HepG2 (cell line): ENCODE results near the gene MAFB. TPM values are rescaled to one million over a fixed set of nuclear protein-coding genes. Genes with fewer than 3 reads are reported as not detected.
A peak's percentile ranks its signal among the peaks of the same experiment; 100 is the strongest.

ENCODE experiments used
- BHLHE40 ChIP-seq: IDR thresholded peaks from 2 replicates; pipeline ENCODE4 v1.6.1; 2011; ENCODE audit warnings: low read length, improper control_type of control experiment
- BRCA1 ChIP-seq: sonication (generic); formaldehyde crosslinking; IDR thresholded peaks from 2 replicates; pipeline ENCODE4 v1.4.0; 2020; ENCODE audit warnings: missing genetic modification reagents
- FLYWCH1 ChIP-seq: sonication (generic); formaldehyde crosslinking; IDR thresholded peaks from 2 replicates; pipeline ENCODE4 v1.8.1; 2023; ENCODE audit warnings: mild to moderate bottlenecking, missing genetic modification reagents
- FOXK2 ChIP-seq: fragments of 450-650 bp; IDR thresholded peaks from 2 replicates; pipeline ENCODE4 v1.6.1; 2016
- FOXP4 ChIP-seq: sonication (generic); formaldehyde crosslinking; IDR thresholded peaks from 2 replicates; pipeline ENCODE4 v1.4.0; 2020; ENCODE audit warnings: missing genetic modification reagents
- GABPB1 ChIP-seq: IDR thresholded peaks from 2 replicates; pipeline ENCODE4 v1.6.1; 2016; ENCODE audit warnings: mild to moderate bottlenecking, missing genetic modification reagents, moderate library complexity, missing compliant biosample characterization
- HDAC1 ChIP-seq: sonication (generic); formaldehyde crosslinking; IDR thresholded peaks from 2 replicates; pipeline ENCODE4 v1.5.1; 2020; ENCODE audit warnings: mild to moderate bottlenecking, missing genetic modification reagents
- KAT2B ChIP-seq: fragments of 150-350 bp; IDR thresholded peaks from 2 replicates; pipeline ENCODE4 v1.6.1; 2014; ENCODE audit warnings: low read depth, low read length, borderline replicate concordance
- MED1 ChIP-seq: sonication (generic); formaldehyde crosslinking; IDR thresholded peaks from 2 replicates; pipeline ENCODE4 v1.4.0; 2020; ENCODE audit warnings: missing genetic modification reagents
- MXI1 ChIP-seq: IDR thresholded peaks from 3 replicates; pipeline ENCODE4 v1.6.1; 2012; ENCODE audit warnings: low read depth, low read length, inconsistent platforms, borderline replicate concordance
- NBN ChIP-seq: fragments of 450-650 bp; conservative IDR thresholded peaks from 2 replicates; pipeline ENCODE4 v1.6.1; 2017
- NFE2L1 ChIP-seq: sonication (generic); formaldehyde crosslinking; IDR thresholded peaks from 2 replicates; pipeline ENCODE4 v1.4.0; 2020; ENCODE audit warnings: missing genetic modification reagents, mild to moderate bottlenecking, borderline replicate concordance
- NFYB ChIP-seq: sonication (generic); formaldehyde crosslinking; IDR thresholded peaks from 2 replicates; pipeline ENCODE4 v1.4.0; 2020; ENCODE audit warnings: missing genetic modification reagents
- RERE ChIP-seq: IDR thresholded peaks from 2 replicates; pipeline ENCODE4 v1.6.1; 2016; ENCODE audit warnings: low read depth, missing genetic modification reagents, missing compliant biosample characterization
- SMARCC2 ChIP-seq: fragments of 450-650 bp; IDR thresholded peaks from 2 replicates; pipeline ENCODE4 v1.6.1; 2017; ENCODE audit warnings: antibody characterized with exemption, mild to moderate bottlenecking
- SP1 ChIP-seq, 2 experiments: fragments of 450-650 bp in 1 of 2; sonication (generic) in 1 of 2; formaldehyde crosslinking in 1 of 2; IDR thresholded peaks; 2 replicates each; pipeline versions ENCODE4 v1.4.0 to v1.6.1; 2016 to 2020; ENCODE audit warnings: missing genetic modification reagents in 1 of 2
- STAG1 ChIP-seq: sonication (generic); formaldehyde crosslinking; IDR thresholded peaks from 2 replicates; pipeline ENCODE4 v1.4.0; 2020; ENCODE audit warnings: missing genetic modification reagents
- SYNCRIP ChIP-seq: fragments of 200-400 bp; formaldehyde crosslinking; IDR thresholded peaks from 2 replicates; pipeline ENCODE4 v1.6.1; 2018; ENCODE audit warnings: mild to moderate bottlenecking, low read depth, low read length; ENCODE audit not compliant: insufficient read depth
- ZKSCAN1 ChIP-seq: fragments of 150-350 bp; IDR thresholded peaks from 2 replicates; pipeline ENCODE4 v1.6.1; 2014; ENCODE audit warnings: low read length
- ZNF354B ChIP-seq: sonication (generic); formaldehyde crosslinking; IDR thresholded peaks from 2 replicates; pipeline ENCODE4 v1.8.0; 2022; ENCODE audit warnings: mild to moderate bottlenecking, missing genetic modification reagents
- ZNF558 ChIP-seq: sonication (generic); formaldehyde crosslinking; IDR thresholded peaks from 2 replicates; pipeline ENCODE4 v1.9.0; 2022; ENCODE audit warnings: mild to moderate bottlenecking, missing genetic modification reagents, borderline replicate concordance
- ZNF761 ChIP-seq: sonication (generic); formaldehyde crosslinking; conservative IDR thresholded peaks from 2 replicates; pipeline ENCODE4 v1.4.0; 2020; ENCODE audit warnings: mild to moderate bottlenecking, missing genetic modification reagents
- ZNF790 ChIP-seq: sonication (generic); formaldehyde crosslinking; IDR thresholded peaks from 2 replicates; pipeline ENCODE4 v1.8.0; 2022; ENCODE audit warnings: missing genetic modification reagents, mild to moderate bottlenecking, borderline replicate concordance
- polyA plus RNA-seq, 8 experiments: library from polyadenylated mRNA; depleted of rRNA in 3 of 8; stranded (reverse) in 7 of 8; unstranded in 1 of 8; fragments of >200 nt; fragmentation: Illumina TruSeq in 4 of 8; extraction: Trizol in 4 of 8; gene quantifications; 2 replicates each; pipeline versions ENCODE4 v1.2.1 to v1.2.3, GENCODE V29; 2011 to 2016; ENCODE audit warnings: low read depth in 4 of 8, missing spikeins in 1 of 8, mixed read lengths in 1 of 8; ENCODE audit not compliant: insufficient read depth in 1 of 8
- total RNA-seq, 5 experiments: library from RNA; depleted of rRNA; stranded (reverse); fragments of >200 nt; fragmentation: Illumina TruSeq; extraction: Trizol; gene quantifications; 2 replicates each; pipeline ENCODE4 v1.2.3, GENCODE V29; 2016; ENCODE audit warnings: low read depth in 1 of 5
- TF ChIP-seq, protein P1 (sequence below): sonication (generic); formaldehyde crosslinking; IDR thresholded peaks from 2 replicates; pipeline ENCODE4 v1.5.0; 2020; ENCODE audit warnings: missing genetic modification reagents

MAFB gene
- total and polyA plus RNA-seq, 2 of the 13 experiments (the other 11 are each of a cell fraction or from before 2014, with no cell fraction given) = 0.08 to 0.11 TPM

GRCh38 chr20:40706977-40707582 is 18.0 kb upstream of the MAFB start (continued):
- TF ChIP-seq RERE (CRISPR knock-in tag) (no peak), SP1 (IDR thresholded peaks at IDR 0.05) (no peak), SP1 (CRISPR knock-in tag; IDR thresholded peaks at IDR 0.05) (no peak), FOXP4 (CRISPR knock-in tag) (no peak), NFYB (CRISPR knock-in tag) (peak; percentile 45; the same call in 1 of the 2 replicates), STAG1 (CRISPR knock-in tag) (peak; percentile 33), NFE2L1 (CRISPR knock-in tag) (no peak), SMARCC2 (no peak), BRCA1 (CRISPR knock-in tag) (peak; percentile 44; the same call in 1 of the 2 replicates), NBN (no peak), ZNF558 (CRISPR knock-in tag) (no peak), GABPB1 (CRISPR knock-in tag) (peak; percentile 61), KAT2B (no peak), MXI1 (0 out of 3 replicates have a peak, but pooled peaks have one; percentile 15), ZNF761 (CRISPR knock-in tag) (no peak), ZNF790 (CRISPR knock-in tag) (0 out of 2 replicates have a peak, but pooled peaks have one; percentile 35), ZKSCAN1 (peak; percentile 29; the same call in 1 of the 2 replicates), BHLHE40 (no peak), ZNF354B (CRISPR knock-in tag) (no peak), FOXK2 (peak; percentile 12; the same call in 1 of the 2 replicates), FLYWCH1 (CRISPR knock-in tag) (no peak), MED1 (0 out of 2 replicates have a peak, but pooled peaks have one; percentile 16), HDAC1 (CRISPR knock-in tag) (no peak), SYNCRIP (no peak)
- TF ChIP-seq, protein P1, sequence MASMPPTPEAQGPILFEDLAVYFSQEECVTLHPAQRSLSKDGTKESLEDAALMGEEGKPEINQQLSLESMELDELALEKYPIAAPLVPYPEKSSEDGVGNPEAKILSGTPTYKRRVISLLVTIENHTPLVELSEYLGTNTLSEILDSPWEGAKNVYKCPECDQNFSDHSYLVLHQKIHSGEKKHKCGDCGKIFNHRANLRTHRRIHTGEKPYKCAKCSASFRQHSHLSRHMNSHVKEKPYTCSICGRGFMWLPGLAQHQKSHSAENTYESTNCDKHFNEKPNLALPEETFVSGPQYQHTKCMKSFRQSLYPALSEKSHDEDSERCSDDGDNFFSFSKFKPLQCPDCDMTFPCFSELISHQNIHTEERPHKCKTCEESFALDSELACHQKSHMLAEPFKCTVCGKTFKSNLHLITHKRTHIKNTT = no peak
